ENCODE data around the gene TMEM107. TPM values are rescaled to one million over a fixed set of nuclear protein-coding genes. Genes with fewer than 3 reads are reported as not detected.
A peak's percentile ranks its signal among the peaks of the same experiment; 100 is the strongest.

Gene TMEM107
- total RNA-seq, 2 experiments from 2014 or later, result 33.4 to 35.9 TPM

GRCh38 chr17:8155231-8155995, 20.8 kb downstream of the TMEM107 start:
- DNase-seq, result peak; percentile 45
- ChIA-PET POLR2A (interaction anchor here (0.6 to 22.8 kb wide), 15 partner anchors 9 to 222 kb away, joined by 3 to 476 read pairs (median 7); partner anchors contain the start of genes ALOXE3, CTC1, HES7 and PFAS), CTCF (interaction anchor here (1.1 to 5.2 kb wide), 7 partner anchors 16 to 92 kb away, joined by 3 to 27 read pairs (median 6); partner anchors contain the start of genes ALOXE3, CTC1 and HES7)
- Mint-ChIP-seq H3K36me3 (ENCODE audit: low read depth) (peaks cover 24% of the 10 kb centered on the region), H3K4me3 (no peak overlapping the region), H3K4me1 (ENCODE audit: low read depth) (peaks cover 55% of the 10 kb centered on the region), H3K27me3 (no peaks in the 10 kb centered on the region), H3K9me3 (no peaks in the 10 kb centered on the region), H3K27ac (no peak overlapping the region)
- intact Hi-C loops (cut with micrococcal nuclease), result no loop called here
- no peak for ATAC-seq
- TF ChIP-seq, protein P1, sequence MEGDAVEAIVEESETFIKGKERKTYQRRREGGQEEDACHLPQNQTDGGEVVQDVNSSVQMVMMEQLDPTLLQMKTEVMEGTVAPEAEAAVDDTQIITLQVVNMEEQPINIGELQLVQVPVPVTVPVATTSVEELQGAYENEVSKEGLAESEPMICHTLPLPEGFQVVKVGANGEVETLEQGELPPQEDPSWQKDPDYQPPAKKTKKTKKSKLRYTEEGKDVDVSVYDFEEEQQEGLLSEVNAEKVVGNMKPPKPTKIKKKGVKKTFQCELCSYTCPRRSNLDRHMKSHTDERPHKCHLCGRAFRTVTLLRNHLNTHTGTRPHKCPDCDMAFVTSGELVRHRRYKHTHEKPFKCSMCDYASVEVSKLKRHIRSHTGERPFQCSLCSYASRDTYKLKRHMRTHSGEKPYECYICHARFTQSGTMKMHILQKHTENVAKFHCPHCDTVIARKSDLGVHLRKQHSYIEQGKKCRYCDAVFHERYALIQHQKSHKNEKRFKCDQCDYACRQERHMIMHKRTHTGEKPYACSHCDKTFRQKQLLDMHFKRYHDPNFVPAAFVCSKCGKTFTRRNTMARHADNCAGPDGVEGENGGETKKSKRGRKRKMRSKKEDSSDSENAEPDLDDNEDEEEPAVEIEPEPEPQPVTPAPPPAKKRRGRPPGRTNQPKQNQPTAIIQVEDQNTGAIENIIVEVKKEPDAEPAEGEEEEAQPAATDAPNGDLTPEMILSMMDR (IDR thresholded peaks at IDR 0.05), result no peak

- Mint-ChIP-seq H3K4me3 (no peak overlapping the region), H3K36me3 (ENCODE audit: low read depth) (peaks cover 23% of the 10 kb centered on the region), H3K4me1 (ENCODE audit: low read depth) (peaks cover 51% of the 10 kb centered on the region), H3K9me3 (no peaks in the 10 kb centered on the region), H3K27ac (no peak overlapping the region), H3K27me3 (no peaks in the 10 kb centered on the region)
- ATAC-seq (no peak), DNase-seq (no peak)
- ChIA-PET POLR2A (interaction anchor here (0.6 to 22.8 kb wide), 11 partner anchors 9 to 223 kb away, joined by 3 to 476 read pairs (median 4); partner anchors contain the start of genes CTC1 and HES7), CTCF (interaction anchor here (1.0 to 5.2 kb wide), 3 partner anchors 15 to 44 kb away, joined by 3 to 27 read pairs (median 14); partner anchors contain the start of gene ALOXE3)
- intact Hi-C loops (cut with micrococcal nuclease), result no loop called here
- TF ChIP-seq, protein P1 (IDR thresholded peaks at IDR 0.05), result no peak
Measured at GRCh38 chr17:8154608-8155155, 21.5 kb downstream of the TMEM107 start.

DNA sequence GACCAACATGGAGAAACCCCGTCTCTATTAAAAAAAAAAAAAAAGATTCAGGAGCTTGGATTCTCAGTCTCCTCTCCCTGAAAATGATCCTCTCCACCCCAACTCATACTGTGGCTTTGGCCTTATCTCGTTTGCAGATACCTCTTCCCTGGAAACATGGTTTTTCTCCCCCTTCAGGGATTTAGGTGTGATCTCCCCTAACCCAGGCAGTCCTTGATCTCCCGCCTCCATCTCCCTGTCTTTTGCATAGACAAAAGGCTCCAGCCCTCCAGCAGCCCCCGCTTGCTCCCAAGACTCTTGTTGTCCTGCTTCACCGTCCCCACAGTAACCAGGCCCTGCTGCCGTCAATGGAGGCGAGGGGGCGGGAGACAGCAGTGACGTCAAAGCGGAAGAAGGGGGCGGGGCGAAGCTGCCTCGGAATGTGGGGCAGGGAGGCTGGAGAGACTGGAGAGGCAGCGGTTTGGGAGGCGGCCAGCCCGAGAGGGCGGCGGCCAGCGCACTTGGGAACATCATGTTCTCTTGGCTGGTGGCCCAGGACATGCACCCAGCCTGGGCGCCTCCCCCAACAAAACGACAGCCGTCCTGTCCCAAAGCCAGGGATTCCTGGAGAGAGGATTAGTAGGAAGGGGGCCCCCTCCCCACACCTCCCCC, 22.1 kb downstream of the TMEM107 start:
- Mint-ChIP-seq H3K4me3 (no peak overlapping the region), H3K36me3 (ENCODE audit: low read depth) (peaks cover 28% of the 10 kb centered on the region), H3K4me1 (ENCODE audit: low read depth) (peaks cover 45% of the 10 kb centered on the region)

DNA sequence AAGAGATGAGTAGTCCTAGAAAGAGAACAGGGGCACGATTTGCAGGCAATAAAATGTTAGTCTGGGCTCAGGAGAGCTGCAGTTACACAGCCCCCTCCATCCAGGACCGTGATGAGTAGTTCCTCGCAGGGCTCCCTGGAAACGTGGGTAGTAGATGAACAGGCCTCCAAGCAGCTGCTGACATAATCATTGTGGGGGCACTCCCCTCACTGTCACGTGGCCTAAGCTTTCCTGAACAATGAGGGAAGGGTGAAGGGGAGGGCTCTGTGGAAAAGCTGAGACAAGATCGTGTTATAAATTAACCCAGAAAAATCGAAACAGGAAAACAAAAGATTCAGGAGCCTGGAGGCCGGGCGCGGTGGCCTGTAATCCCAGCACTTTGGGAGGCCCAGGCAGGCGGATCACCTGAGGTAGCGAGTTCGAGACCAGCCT, 22.6 kb downstream of the TMEM107 start:
- Mint-ChIP-seq H3K27ac (no peak overlapping the region), H3K27me3 (no peaks in the 10 kb centered on the region), H3K4me3 (no peak overlapping the region), H3K4me1 (ENCODE audit: low read depth) (peaks cover 41% of the 10 kb centered on the region), H3K9me3 (no peaks in the 10 kb centered on the region), H3K36me3 (ENCODE audit: low read depth) (peaks cover 27% of the 10 kb centered on the region)
- ChIA-PET CTCF (interaction anchor here (1.0 to 5.2 kb wide), 3 partner anchors 14 to 43 kb away, joined by 3 to 27 read pairs (median 14); partner anchors contain the start of gene ALOXE3), POLR2A (interaction anchor here (0.9 to 22.8 kb wide), 10 partner anchors 8 to 94 kb away, joined by 3 to 476 read pairs (median 8); partner anchors contain the start of genes CTC1, HES7 and VAMP2)
- DNase-seq, result peak; percentile 84
- TF ChIP-seq, protein P1 (IDR thresholded peaks at IDR 0.05), result no peak
- intact Hi-C loops (cut with micrococcal nuclease), result loop anchor here (2.0 kb wide), 1 partner anchor 29 kb away; the partner anchor contains the start of gene HES7
- ATAC-seq, result peak; percentile 7

More for the DNA sequence above, 22.1 kb downstream of the TMEM107 start:
- POLR2A ChIA-PET, result interaction anchor here (0.8 to 22.8 kb wide), 11 partner anchors 8 to 94 kb away, joined by 3 to 476 read pairs (median 8); partner anchors contain the start of genes CTC1, HES7 and VAMP2
- Mint-ChIP-seq H3K9me3 (no peaks in the 10 kb centered on the region), H3K27me3 (no peaks in the 10 kb centered on the region), H3K27ac (no peak overlapping the region)
- intact Hi-C loops (cut with micrococcal nuclease), result loop anchor here (2.0 kb wide), 1 partner anchor 29 kb away; the partner anchor contains the start of gene HES7
- ATAC-seq, result peak; percentile 7
- TF ChIP-seq, protein P1 (IDR thresholded peaks at IDR 0.05), result no peak
- peak; percentile 92 for DNase-seq
- CTCF ChIA-PET, result interaction anchor here (1.0 to 5.2 kb wide), 3 partner anchors 15 to 44 kb away, joined by 3 to 27 read pairs (median 14); partner anchors contain the start of gene ALOXE3

Data from activated CD8-positive, alpha-beta T cell treated with anti-CD3 and anti-CD28 coated beads for 36 hours (primary cell).